B cell (primary cell): Measurements from ENCODE around the gene NT5DC3. TPM values are rescaled to one million over a fixed set of nuclear protein-coding genes. Genes with fewer than 3 reads are reported as not detected.

Source experiments
- ATAC-seq: fragments of 200-7000 bp; cut with Tn5 transposase; one replicate; pipeline ENCODE4 v1.10.0; 2021; ENCODE audit warnings: low read depth, mild to moderate bottlenecking, moderate number of reproducible peaks, moderate library complexity
- CTCF ChIA-PET: fragments of 350-600 bp; sonication (Branson Sonifier 250); formaldehyde crosslinking; loops from one replicate; lab custom pipeline; 2021; ENCODE audit warnings: antibody characterized with exemption, inconsistent platforms; lab: Charles Lee
- POLR2A ChIA-PET: fragments of 350-600 bp; sonication (Branson Sonifier 250); formaldehyde crosslinking; loops from one replicate; lab custom pipeline; 2021; ENCODE audit warnings: antibody characterized with exemption; lab: Charles Lee
- DNase-seq: peaks from one replicate; pipeline ENCODE4 v3.0.0; 2013
- H2AFZ ChIP-seq: 2 replicates; pipeline ENCODE4 v1.6.1; 2012; ENCODE audit warnings: mild to moderate bottlenecking, low read depth, low read length; ENCODE audit not compliant: insufficient read depth, poor library complexity, severe bottlenecking
- H3K27ac ChIP-seq, 2 donors: 1 replicate in 1 of 2; 2 replicates in 1 of 2; pipeline ENCODE4 v1.5.1; 2012 to 2013; ENCODE audit warnings: low read length in 2 of 2, mild to moderate bottlenecking in 2 of 2, moderate library complexity in 1 of 2
- H3K27me3 ChIP-seq, 4 experiments: fragments of 200-600 bp in 1 of 4; sonication (generic) in 1 of 4; replicated peaks in 1 of 4; 1 replicate in 2 of 4; 2 replicates in 2 of 4; pipeline versions ENCODE4 v1.6.1 to v1.7.0; 2013 to 2016; ENCODE audit warnings: low read length in 3 of 4, mild to moderate bottlenecking in 2 of 4, mixed read lengths in 1 of 4, moderate library complexity in 1 of 4; ENCODE audit not compliant: insufficient read depth in 4 of 4, control insufficient read depth in 3 of 4; ENCODE audit errors: control extremely low read depth in 1 of 4
- H3K36me3 ChIP-seq, 2 experiments: replicated peaks in 1 of 2; 1 replicate in 1 of 2; 2 replicates in 1 of 2; pipeline versions ENCODE4 v1.6.1 to v1.7.1; 2013; ENCODE audit warnings: low read length in 1 of 2; ENCODE audit not compliant: insufficient read depth in 2 of 2, control insufficient read depth in 1 of 2; ENCODE audit errors: control extremely low read depth in 1 of 2, extremely low read depth in 1 of 2
- H3K4me1 ChIP-seq, 2 donors: fragments of 200-600 bp in 1 of 2; sonication (generic) in 1 of 2; 1 replicate in 1 of 2; 2 replicates in 1 of 2; pipeline versions ENCODE4 v1.5.1 to v1.6.1; 2013 to 2017; ENCODE audit warnings: low read length in 2 of 2; ENCODE audit not compliant: control insufficient read depth in 2 of 2, insufficient read depth in 2 of 2
- H3K4me2 ChIP-seq: replicated peaks from 2 replicates; pipeline ENCODE3; 2012; ENCODE audit warnings: mild to moderate bottlenecking, low read depth, low read length; ENCODE audit not compliant: poor library complexity, severe bottlenecking
- H3K4me3 ChIP-seq, 5 experiments: fragments of 200-600 bp in 1 of 5; sonication (generic) in 1 of 5; 1 replicate in 3 of 5; 2 replicates in 2 of 5; pipeline versions ENCODE4 v1.5.1 to v1.7.0; 2011 to 2016; ENCODE audit warnings: low read length in 4 of 5, mild to moderate bottlenecking in 4 of 5, low read depth in 2 of 5, control low read depth in 1 of 5, moderate library complexity in 1 of 5; ENCODE audit not compliant: insufficient read depth in 1 of 5; ENCODE audit errors: control extremely low read depth in 1 of 5, extremely low read depth in 1 of 5
- H3K79me2 ChIP-seq: fragments of 200-600 bp; sonication (generic); one replicate; pipeline ENCODE4 v1.6.0; 2016; ENCODE audit warnings: low read length; ENCODE audit not compliant: control insufficient read depth, insufficient read depth
- H3K9ac ChIP-seq: fragments of 200-600 bp; sonication (generic); 2 replicates; pipeline ENCODE4 v1.6.1; 2017; ENCODE audit warnings: mild to moderate bottlenecking, low read length, moderate library complexity
- H3K9me3 ChIP-seq, 3 donors: one replicate each; pipeline versions ENCODE4 v1.6.1 to v1.7.1; 2013; ENCODE audit warnings: low read length in 2 of 3; ENCODE audit not compliant: control insufficient read depth in 2 of 3, insufficient read depth in 1 of 3; ENCODE audit errors: control extremely low read depth in 1 of 3
- H4K20me1 ChIP-seq: 2 replicates; pipeline ENCODE4 v1.6.0; 2012; ENCODE audit warnings: mild to moderate bottlenecking, low read length; ENCODE audit not compliant: insufficient read depth, control insufficient read depth, poor library complexity, severe bottlenecking
- H3K27ac Mint-ChIP-seq: one replicate; pipeline ENCODE4 v1.8.0; 2021; ENCODE audit warnings: mixed read lengths
- H3K27me3 Mint-ChIP-seq: one replicate; pipeline ENCODE4 v1.8.0; 2021; ENCODE audit warnings: mixed read lengths
- H3K4me1 Mint-ChIP-seq: one replicate; pipeline ENCODE4 v1.8.0; 2021; ENCODE audit warnings: mixed read lengths
- H3K4me3 Mint-ChIP-seq: one replicate; pipeline ENCODE4 v1.8.0; 2021; ENCODE audit warnings: mixed read lengths
- H3K9me3 Mint-ChIP-seq: one replicate; pipeline ENCODE4 v1.8.0; 2022; ENCODE audit warnings: mixed read lengths; ENCODE audit not compliant: insufficient read depth
- CTCF ChIP-seq: fragments of 200-600 bp; IDR thresholded peaks from one replicate; pipeline ENCODE4 v1.8.0; 2022; ENCODE audit warnings: antibody characterized with exemption, mild to moderate bottlenecking
- EZH2 ChIP-seq: IDR thresholded peaks from 2 replicates; pipeline ENCODE4 v1.6.1; 2012; ENCODE audit warnings: borderline replicate concordance, low read depth, mild to moderate bottlenecking, moderate library complexity, low read length; ENCODE audit not compliant: insufficient read depth, poor library complexity, severe bottlenecking
- WGBS: methylation state at CpG from one replicate; pipeline ENCODE4 v1.1.5; 2013; ENCODE audit warnings: missing lambda C conversion rate; ENCODE audit not compliant: insufficient coverage; 5-methylcytosine and 5-hydroxymethylcytosine counted together
- intact Hi-C: fragments of 100-400 bp; cut with micrococcal nuclease; formaldehyde crosslinking; loops from one replicate; pipeline ENCODE4 v1.10.0; 2022
- polyA plus RNA-seq: library from polyadenylated mRNA; depleted of rRNA; stranded (reverse); fragments of >200 nt; gene quantifications from 2 replicates; pipeline ENCODE4 v1.2.3, GENCODE V29; 2012
- total RNA-seq, 2 donors: library from RNA; stranded (reverse); fragments of 120-200 nt in 1 of 2; gene quantifications; 1 replicate in 1 of 2; 2 replicates in 1 of 2; pipeline versions ENCODE4 v1.2.3 to v1.2.4, GENCODE V29; 2013 to 2022

Gene NT5DC3
- total and polyA plus RNA-seq, 2 donors (not counting 1 experiment from before 2014, with no cell fraction given), result 4.4 to 10.6 TPM

- no peak overlapping the region for H3K4me3 ChIP-seq
- intact Hi-C loops, result no loop called here
- no peaks in the 10 kb centered on the region for H3K79me2 ChIP-seq
- no peaks in the 10 kb centered on the region for H3K4me1 ChIP-seq
- DNase-seq, result no peak
- no peaks in the 10 kb centered on the region for H3K27me3 Mint-ChIP-seq
- TF ChIP-seq EZH2 (no peak), CTCF (no peak)
- no peaks in the 10 kb centered on the region for H3K9me3 Mint-ChIP-seq
- H3K4me2 ChIP-seq, result no peak overlapping the region
- H4K20me1 ChIP-seq, result no peaks in the 10 kb centered on the region
- H3K27ac ChIP-seq, result no peak overlapping the region
- H2AFZ ChIP-seq, result no peak overlapping the region
- ATAC-seq, result no peak
- CTCF ChIA-PET, result no interaction called here
- no peaks in the 10 kb centered on the region for H3K27me3 ChIP-seq
- no peak overlapping the region for H3K4me3 Mint-ChIP-seq
- 78% methylated on average over 6 of the region's 6 CpGs for WGBS
- no peaks in the 10 kb centered on the region for H3K9me3 ChIP-seq
- no peaks in the 10 kb centered on the region for H3K4me1 Mint-ChIP-seq
- H3K36me3 ChIP-seq, result no peaks in the 10 kb centered on the region
- POLR2A ChIA-PET, result no interaction called here
- no peak overlapping the region for H3K9ac ChIP-seq
- no peak overlapping the region for H3K27ac Mint-ChIP-seq
Measured at GRCh38 chr12:103864710-103865109, 23.7 kb upstream of the NT5DC3 start.

DNA sequence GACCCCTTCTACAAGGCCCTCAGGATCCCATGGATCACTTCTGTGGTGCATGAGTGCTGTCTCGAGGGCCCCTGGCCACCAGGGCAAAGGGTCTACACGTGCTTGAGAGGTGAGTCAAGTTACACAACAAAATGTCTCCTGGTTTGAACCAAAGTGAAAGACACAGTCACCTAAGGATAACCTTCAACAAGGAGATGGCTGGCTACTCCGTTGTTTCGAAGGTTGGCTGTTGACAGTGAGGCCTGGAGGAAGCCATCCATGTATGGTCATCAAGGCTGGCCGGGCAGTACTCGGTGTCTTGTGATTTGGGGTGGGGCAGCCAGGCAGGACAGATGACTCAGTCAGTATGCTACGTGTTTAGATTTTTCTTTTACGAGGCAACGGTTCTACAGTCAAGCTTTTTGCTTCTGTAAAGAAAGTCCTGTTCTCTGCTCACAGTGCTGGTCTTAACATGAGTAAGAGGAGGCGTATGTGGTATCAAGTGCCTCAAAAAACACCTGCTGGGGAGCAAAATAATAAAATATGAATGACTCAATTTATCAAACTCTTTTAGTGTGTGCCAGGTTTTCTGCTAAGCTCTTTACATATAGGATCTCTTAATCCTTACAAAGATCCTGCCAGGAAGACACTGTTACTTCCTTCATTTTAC lies 18.0 kb upstream of the NT5DC3 start:
- Histone ChIP-seq H3K36me3 (no peaks in the 10 kb centered on the region), H3K9ac (no peak overlapping the region), H2AFZ (no peak overlapping the region), H3K4me2 (no peak overlapping the region), H3K79me2 (no peaks in the 10 kb centered on the region), H3K27ac (no peak overlapping the region), H3K4me3 (no peak overlapping the region), H4K20me1 (no peaks in the 10 kb centered on the region), H3K27me3 (no peaks in the 10 kb centered on the region), H3K9me3 (no peaks in the 10 kb centered on the region), H3K4me1 (no peaks in the 10 kb centered on the region)
- no peaks in the 10 kb centered on the region for H3K4me1 Mint-ChIP-seq
- CTCF ChIA-PET, result no interaction called here
- TF ChIP-seq EZH2 (no peak), CTCF (no peak)
- intact Hi-C loops, result no loop called here
- no peak overlapping the region for H3K4me3 Mint-ChIP-seq
- no peaks in the 10 kb centered on the region for H3K9me3 Mint-ChIP-seq
- POLR2A ChIA-PET, result no interaction called here
- ATAC-seq (no peak), DNase-seq (no peak)
- 78% methylated on average over 9 of the region's 10 CpGs for WGBS
- no peak overlapping the region for H3K27ac Mint-ChIP-seq
- no peaks in the 10 kb centered on the region for H3K27me3 Mint-ChIP-seq
